Measurements from ENCODE around the gene TCF3. TPM values are rescaled to one million over a fixed set of nuclear protein-coding genes. Genes with fewer than 3 reads are reported as not detected.

The TCF3 gene
- total and polyA plus RNA-seq, 11 donors = 13.2 to 40.2 (median 22.3) TPM

DNA sequence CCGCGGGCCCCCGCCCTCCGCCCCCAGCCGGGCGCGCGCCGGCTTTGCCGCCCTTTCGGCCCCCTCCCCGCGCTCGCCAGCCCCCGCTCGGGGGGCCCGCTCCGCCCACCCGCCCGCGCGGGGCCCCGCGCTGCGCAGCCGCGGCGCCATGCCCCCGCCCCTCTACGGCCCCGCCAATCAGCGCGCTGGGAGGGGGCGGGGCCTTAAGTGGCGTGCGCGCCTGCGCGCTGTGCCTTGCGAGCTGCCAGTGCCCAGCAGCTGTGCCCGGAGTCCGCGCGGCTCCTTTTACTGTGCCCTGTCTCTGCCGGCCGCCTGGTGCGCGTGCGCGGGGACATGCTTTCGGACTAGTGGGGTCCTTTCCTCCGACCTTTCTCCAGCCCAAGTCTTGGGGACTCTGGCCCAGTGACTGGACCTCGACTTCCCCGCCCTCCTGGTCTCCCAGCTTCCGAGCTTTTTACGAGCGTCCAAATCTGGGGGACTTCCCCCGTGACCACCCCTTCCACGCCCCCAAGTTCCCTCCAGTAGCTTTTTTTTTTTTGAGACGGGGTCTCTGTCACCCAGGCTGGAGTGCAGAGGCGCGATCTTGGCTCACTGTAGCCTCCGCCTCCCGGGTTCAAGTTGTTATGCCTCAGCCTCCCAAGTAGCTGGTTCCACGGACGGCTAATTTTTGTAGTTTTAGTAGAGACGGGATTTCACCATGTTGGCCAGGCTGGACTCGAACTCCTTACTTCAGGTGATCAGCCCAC, 59.5 kb downstream of the TCF3 start, which contains the start of gene MBD3:
Gene MBD3 (minus strand): TSS at position 111 of the 746 bp plus-strand sequence. CDS start 234 bp downstream, outside the sequence.
- Histone ChIP-seq H3K36me3 (peaks cover under 1 to 38% (median 26%) of the 10 kb centered on the region in 9 donors), H3K9me3 (no peaks in the 10 kb centered on the region), H3K4me1 (peaks cover 3 to 38% (median 21%) of the 10 kb centered on the region in 12 donors), H3K27ac (peak within 1 kb of the TSS; percentile 85 to 100 (median 98)), H3K4me3 (peak within 1 kb of the TSS; percentile 66 to 92 (median 80)), H3K27me3 (no peaks in the 10 kb centered on the region)
- ATAC-seq (peak; percentile 91 to 97 (median 93)), DNase-seq (peak; percentile 91 to 96 (median 94))
- TF ChIP-seq POLR2A (IDR thresholded peaks at IDR 0.05) (peak in 1 of 2 donors; percentile 74), CTCF (IDR thresholded peaks at IDR 0.05) (no peak)
- WGBS, 4 donors = 2 to 4% (median 3%) methylated on average over 18 to 68 of the region's 68 CpGs
- intact Hi-C loops (cut with DNase I) = loop anchor here in 1 of 10 donors (5.0 kb wide), 1 partner anchor 186 kb away; the partner anchor contains the start of gene DAZAP1

GRCh38 chr19:1592024-1592754, 60.2 kb downstream of the TCF3 start:
- intact Hi-C loops (cut with DNase I) = loop anchor here in 1 of 10 donors (5.0 kb wide), 1 partner anchor 185 kb away; the partner anchor contains the start of gene DAZAP1
- Histone ChIP-seq H3K4me3 (peak overlapping the region; percentile 66 to 92 (median 80)), H3K27ac (peak overlapping the region; percentile 75 to 100 (median 98)), H3K27me3 (no peaks in the 10 kb centered on the region), H3K36me3 (peaks cover 0 to 30% (median 19%) of the 10 kb centered on the region in 9 donors), H3K9me3 (no peaks in the 10 kb centered on the region), H3K4me1 (peaks cover 3 to 46% (median 21%) of the 10 kb centered on the region in 12 donors)
- 0 to 1% (median 0%) methylated on average over 19 to 94 of the region's 94 CpGs for WGBS, 4 donors
- DNase-seq (peak; percentile 86 to 94 (median 89)), ATAC-seq (peak; percentile 22 to 88 (median 80))
- TF ChIP-seq CTCF (IDR thresholded peaks at IDR 0.05) (no peak), POLR2A (IDR thresholded peaks at IDR 0.05) (peak in 1 of 2 donors; percentile 74)

DNA sequence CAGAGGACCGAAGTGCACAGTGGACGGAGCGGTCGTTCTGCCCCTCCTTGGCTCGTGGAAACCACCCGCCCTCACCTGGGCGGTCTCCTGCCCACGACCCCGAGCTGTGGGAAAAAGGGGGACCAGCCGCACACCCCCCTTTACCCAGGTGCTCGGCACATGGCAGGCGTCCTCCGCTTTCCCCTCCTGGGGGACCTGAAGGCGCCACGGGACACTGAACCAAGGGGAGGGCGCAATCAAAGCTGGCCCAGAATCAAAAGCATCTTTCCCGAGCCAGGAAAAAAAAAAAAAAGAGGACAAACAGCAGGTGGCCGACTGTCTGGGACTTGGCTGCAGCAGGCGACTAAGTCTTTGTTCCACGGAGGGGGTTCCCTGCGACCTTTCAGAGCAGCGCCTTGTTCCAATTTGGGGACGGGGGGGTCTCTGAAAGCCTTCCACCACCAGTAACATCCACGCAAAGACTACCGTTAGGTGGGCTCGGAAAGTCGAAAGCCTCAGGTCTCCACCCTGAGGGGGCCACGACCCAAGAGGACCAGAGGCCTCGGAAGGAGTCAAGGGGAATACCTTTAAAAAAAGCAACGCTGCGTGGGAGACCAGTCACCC, 60.9 kb downstream of the TCF3 start:
- Histone ChIP-seq H3K27ac (peak overlapping the region; percentile 75 to 100 (median 98)), H3K9me3 (no peaks in the 10 kb centered on the region), H3K4me1 (peaks cover 3 to 46% (median 21%) of the 10 kb centered on the region in 12 donors), H3K4me3 (peak overlapping the region; percentile 66 to 92 (median 80)), H3K27me3 (no peaks in the 10 kb centered on the region), H3K36me3 (peaks cover 0 to 24% (median 12%) of the 10 kb centered on the region in 9 donors)
- TF ChIP-seq POLR2A (IDR thresholded peaks at IDR 0.05) = no peak
- TF ChIP-seq CTCF (IDR thresholded peaks at IDR 0.05) = no peak
- DNase-seq = no peak
- peak in 1 of 4 donors; percentile 1 for ATAC-seq
- intact Hi-C loops (cut with DNase I) = loop anchor here in 1 of 10 donors (5.0 kb wide), 1 partner anchor 184 kb away; the partner anchor contains the start of gene DAZAP1
- WGBS, 4 donors = 2 to 5% (median 3%) methylated on average over 26 to 31 of the region's 31 CpGs
